Activated CD4-positive, CD25-positive, alpha-beta regulatory T cell treated with anti-CD3 and anti-CD28 coated beads, Interleukin-2, amount 50 U/mL, for 72 hours (primary cell): ENCODE results near the gene COL9A1.

Source experiments
- DNase-seq: peaks from one replicate; pipeline ENCODE4 v3.0.0; 2021

The COL9A1 gene

GRCh38 chr6:70285201-70285600, 17.7 kb downstream of the COL9A1 start:
- DNase-seq: no peak

DNA sequence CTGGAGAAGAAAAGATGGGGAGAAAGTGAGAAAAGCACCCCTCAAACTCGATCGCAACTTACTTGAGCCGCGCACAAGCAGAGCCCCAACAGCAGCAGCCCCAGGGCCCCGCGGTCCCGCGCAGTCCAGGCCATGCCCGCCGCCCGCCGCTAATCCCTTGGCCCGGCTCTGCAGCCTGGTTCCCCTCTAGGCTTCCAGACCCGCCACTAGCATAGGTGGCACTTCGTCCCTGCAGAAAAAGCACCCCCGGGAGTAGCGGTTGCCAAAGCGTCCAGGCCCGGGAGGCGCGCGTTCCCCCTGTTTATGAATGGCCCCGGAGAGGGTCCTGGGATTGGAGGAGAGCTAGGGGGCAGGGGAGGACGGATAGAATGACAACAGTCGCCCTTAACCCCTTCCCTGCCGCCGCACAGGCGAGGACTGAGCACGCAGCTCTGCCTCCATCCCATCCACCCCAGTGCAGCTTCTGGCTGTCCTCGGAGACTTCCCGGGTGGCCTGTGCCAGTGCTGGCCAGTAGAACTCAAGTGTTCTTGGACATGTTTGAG, 19.9 kb downstream of the COL9A1 start:
- DNase-seq: no peak

DNA sequence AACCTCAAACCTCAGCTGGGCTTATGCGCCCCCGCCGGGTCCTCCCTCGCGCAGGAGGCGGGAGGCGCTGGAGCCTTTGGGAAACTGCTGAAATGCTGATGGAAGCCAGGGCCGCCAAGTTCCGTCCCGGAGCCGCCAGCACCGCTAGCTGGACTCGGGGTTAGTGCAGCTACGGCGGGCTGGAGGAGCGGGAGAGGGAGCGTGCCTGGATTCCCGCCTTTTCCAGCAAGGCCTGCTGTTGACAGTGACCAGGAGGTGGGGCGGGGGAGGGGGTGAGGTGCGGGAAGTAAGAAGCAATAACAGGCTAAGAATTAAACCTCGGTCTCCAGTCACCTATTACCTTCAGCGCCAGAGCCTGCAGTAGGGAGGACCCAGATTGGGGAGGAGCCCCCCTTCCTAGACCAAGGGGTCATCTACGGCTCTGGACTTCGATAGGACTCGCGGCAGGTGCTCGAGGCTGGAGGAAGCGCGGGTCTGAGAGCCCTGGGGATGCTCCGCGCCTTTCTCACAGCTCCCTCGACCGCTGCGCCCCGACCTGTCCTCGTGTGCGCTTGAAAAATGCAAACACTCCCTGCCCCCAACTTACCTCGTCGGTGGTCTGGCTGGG, 20.5 kb downstream of the COL9A1 start:
- no peak for DNase-seq

DNA sequence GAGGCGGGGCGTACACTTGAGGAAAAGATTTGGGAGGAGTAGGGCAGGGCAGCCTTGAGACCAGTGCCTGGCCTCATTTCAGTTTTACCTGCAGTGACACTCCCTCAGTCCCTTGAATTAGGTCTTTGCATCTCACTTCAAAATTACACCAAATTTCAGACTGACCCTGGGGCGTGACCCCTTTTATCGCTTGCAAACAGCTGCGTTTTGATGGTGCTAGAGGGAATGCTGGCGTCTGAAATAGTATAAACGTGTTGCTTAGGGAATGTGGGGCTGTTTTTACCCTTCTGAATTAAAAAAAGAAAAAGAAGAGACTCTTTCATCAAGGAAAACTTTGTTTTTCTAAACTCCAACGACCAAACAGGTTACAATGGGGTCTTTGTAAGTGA, 21.0 kb downstream of the COL9A1 start:
- DNase-seq: no peak

GRCh38 chr6:70280400-70280853, 22.5 kb downstream of the COL9A1 start:
- DNase-seq: no peak

DNA sequence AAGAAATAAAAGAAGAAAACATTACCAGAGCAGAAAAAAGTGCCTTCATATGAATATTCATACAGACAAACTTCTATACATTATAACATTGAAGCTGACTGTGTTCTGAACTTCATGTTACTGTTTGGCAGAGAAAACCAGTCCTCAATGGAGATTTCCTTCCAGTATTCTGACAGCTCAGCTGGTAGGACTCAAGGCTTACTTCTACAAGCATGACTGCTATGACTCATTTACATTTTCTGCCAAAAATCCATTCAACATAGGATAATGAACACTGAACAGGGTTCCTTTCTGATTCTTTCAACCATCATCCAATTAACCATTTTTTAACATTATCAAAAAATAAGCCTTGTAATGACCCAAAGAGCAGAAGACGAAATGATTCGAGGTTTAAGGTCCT, 25.4 kb downstream of the COL9A1 start:
- no peak for DNase-seq

- no peak for DNase-seq
Measured at GRCh38 chr6:70274338-70274737, 28.5 kb downstream of the COL9A1 start.

GRCh38 chr6:70272071-70272470, 30.8 kb downstream of the COL9A1 start:
- no peak for DNase-seq

GRCh38 chr6:70270287-70271005, 32.4 kb downstream of the COL9A1 start:
- no peak for DNase-seq

GRCh38 chr6:70266142-70266541, 36.7 kb downstream of the COL9A1 start:
- DNase-seq: no peak

DNA sequence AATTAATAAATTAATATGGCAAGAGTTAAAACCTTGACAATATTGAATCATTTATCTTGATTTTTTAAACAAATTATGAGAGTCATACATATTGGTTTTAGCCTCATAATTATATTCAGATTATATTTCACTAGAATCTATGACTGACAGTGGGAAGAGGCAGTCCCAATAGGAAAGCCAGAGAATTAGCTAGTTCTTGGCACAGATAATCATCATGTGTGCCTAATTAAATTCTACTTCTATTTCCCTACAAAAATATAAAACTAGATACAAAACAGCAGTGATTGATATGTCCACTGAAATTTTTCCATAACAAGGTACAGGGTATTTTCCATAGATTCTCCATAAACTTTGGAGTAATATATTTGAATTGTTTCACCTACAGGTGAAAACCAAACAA, 38.6 kb downstream of the COL9A1 start:
- DNase-seq: no peak

DNA sequence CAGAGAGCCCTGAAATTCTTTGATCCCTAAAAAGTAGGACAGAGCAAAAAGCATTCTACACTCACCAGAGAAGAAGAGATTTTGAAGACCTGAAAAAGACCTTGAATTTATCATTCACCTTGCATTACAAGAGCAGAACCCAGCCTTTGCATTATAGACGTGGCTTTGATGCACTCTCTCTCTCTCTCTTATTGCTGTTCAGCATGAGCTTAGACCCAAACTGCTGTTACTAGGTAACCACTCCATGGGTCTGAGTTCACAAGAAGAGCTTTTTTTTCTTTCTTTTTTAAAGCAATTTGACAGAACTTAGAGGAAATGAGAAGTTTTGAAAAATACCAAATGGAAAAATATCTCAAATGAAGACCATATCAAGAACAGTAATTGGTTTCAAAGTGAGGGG, 44.4 kb downstream of the COL9A1 start:
- no peak for DNase-seq

- no peak for DNase-seq
Measured at GRCh38 chr6:70257768-70258273, 45.1 kb downstream of the COL9A1 start.

DNA sequence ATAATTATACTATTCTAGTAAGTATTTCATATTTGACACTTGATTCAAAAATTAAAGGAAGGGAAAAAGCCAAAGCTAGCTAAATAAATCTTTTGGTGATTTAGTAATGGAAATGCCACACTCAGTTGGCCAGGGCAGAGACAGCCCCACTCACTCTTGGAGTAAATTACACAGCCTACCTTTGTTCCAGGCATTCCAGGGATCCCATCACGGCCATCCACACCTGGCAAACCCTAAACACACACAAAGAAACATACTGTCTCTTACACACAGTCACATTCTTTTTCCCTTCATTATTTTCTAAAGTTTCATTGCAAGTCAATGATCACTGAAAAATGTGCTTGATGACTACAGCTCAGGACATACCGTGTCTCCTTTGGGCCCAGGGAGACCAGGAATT, 48.1 kb downstream of the COL9A1 start:
- DNase-seq: no peak

DNA sequence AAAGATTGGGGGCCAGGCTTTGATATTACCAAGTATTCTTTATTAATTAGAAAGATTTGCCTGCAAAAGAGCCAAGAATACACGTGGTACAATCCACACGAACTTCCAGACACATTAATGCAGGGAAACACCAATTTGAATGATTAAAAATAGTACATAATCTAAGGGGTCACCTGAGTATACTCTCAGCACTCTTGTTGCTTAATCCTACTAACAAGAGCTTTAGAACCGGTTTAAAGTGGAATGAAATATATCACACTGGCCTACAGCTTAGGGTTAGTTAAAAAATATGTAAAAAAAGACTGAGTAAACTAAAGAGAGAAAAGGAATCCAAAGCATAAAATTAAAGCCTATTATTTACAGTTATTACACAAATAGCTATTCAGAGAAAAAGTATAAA, 49.0 kb downstream of the COL9A1 start:
- DNase-seq: no peak

- no peak for DNase-seq
Measured at GRCh38 chr6:70252604-70253003, 50.3 kb downstream of the COL9A1 start.

DNA sequence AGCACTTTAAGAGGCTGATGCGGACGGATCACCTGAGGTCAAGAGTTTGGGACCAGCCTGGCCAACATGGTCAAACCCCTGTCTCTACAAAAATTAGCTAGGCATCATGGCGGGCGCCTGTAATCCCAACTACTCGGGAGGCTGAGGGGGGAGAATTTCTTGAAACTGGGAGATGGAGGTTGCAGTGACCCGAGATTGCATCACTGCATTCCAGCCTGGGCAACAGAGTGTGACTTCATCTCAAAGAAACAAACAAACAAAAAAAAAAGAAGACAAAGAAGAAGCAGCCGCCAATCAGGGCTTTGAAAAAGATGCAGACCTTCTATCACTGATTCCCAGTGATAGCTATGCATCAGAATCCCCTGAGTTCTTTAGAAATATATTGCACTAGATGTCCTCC, 56.8 kb downstream of the COL9A1 start:
- no peak for DNase-seq

DNA sequence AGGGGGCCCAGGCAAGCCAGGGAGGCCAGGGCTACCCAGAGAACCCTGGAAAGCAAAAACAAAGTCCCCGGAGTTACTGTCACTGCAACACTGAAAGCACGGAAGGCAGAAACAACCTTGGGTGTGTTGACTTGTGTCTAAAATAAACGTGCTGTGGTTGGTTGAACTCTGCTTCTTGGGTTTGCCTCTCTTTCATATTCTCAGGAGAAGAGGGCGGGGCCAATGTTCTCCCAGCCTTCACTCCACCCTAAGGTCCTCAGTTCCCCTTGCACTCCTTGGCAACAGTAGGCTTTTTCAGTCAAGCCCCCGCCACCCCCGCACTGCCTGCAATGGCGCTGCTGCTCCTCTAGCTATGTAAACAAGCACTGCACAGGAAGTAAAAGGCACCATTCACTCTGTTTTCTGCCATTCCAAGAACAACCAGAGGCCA, 60.9 kb downstream of the COL9A1 start:
- DNase-seq: no peak

DNA sequence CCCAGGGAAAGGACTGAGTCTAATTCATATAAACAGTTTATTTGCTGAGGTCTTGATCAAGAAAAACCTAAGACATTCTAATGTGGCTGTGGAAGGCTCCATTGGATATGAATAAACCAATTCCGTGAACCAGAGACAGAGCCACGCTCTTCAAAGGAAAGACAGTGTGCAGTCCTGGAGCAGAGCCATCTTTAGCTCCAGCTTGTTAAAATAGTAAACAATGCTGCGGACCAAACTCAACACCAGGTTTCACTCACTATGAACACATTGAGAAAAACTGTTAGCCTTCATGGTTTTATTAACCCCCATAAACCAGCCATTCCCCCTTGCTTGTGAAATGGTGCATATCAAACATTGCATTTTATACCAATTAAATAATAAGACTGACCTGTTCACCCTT, 61.9 kb downstream of the COL9A1 start:
- DNase-seq: no peak

GRCh38 chr6:70236343-70236742, 66.5 kb downstream of the COL9A1 start:
- DNase-seq: no peak

GRCh38 chr6:70234561-70235236, 68.2 kb downstream of the COL9A1 start:
- no peak for DNase-seq

DNA sequence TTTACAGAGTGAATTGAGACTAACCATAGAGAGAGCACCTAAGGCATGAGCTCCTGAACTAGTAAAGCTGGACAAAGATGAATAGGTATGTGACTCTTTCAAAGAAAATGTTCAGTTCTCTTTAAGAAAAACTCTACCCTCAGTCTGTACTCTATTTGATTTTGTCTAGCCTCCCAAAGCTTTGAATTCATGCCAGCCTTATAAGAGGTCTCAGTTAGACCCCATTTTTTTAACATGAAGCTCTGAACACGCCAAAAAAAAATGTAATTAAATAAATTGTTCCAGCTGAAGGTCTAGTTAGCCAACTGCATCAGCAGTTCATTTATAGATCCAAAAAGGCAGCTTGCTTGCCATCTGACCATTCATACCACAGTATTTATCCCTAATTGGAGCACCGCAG, 71.6 kb downstream of the COL9A1 start:
- no peak for DNase-seq

- DNase-seq: no peak
Measured at GRCh38 chr6:70225055-70225454, 77.8 kb downstream of the COL9A1 start.

DNA sequence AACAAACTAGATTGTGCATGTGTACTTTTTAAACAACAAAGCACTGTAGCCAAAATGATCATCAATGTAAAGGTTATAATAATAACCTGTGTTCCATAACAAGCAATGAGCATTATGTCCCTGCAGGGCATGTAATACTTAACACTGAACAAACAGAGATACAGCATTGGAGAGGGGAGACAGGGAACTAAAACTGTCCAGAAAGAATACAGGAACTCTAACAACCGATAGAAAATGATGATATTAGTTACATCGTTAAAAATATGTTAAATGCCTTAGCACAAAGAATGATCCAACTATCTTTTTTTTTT, 80.5 kb downstream of the COL9A1 start:
- DNase-seq: no peak
